CD4-positive, alpha-beta memory T cell (primary cell): Measurements from ENCODE around the gene DLGAP1. TPM values are rescaled to one million over a fixed set of nuclear protein-coding genes. Genes with fewer than 3 reads are reported as not detected.

Experiments
- CTCF ChIA-PET: fragments of 350-600 bp; sonication (Branson Sonifier 250); formaldehyde crosslinking; loops from one replicate; lab custom pipeline; 2021; ENCODE audit warnings: inconsistent platforms; ENCODE audit not compliant: partially characterized antibody; lab: Charles Lee
- POLR2A ChIA-PET: fragments of 350-600 bp; sonication (Branson Sonifier 250); formaldehyde crosslinking; loops from one replicate; lab custom pipeline; 2021; ENCODE audit not compliant: partially characterized antibody; lab: Charles Lee
- DNase-seq, 5 donors: peaks; one replicate each; pipeline versions ENCODE4 v3.0.0 to v3.0.0-alpha.2; 2020 to 2022; ENCODE audit warnings: mixed read lengths in 1 of 5
- H3K27ac ChIP-seq: one replicate; pipeline ENCODE4 v1.7.0; 2013; ENCODE audit warnings: low read depth, low read length
- H3K27me3 ChIP-seq: 2 replicates; pipeline ENCODE4 v1.7.0; 2013; ENCODE audit warnings: mild to moderate bottlenecking, low read length, moderate library complexity; ENCODE audit not compliant: insufficient read depth
- H3K36me3 ChIP-seq: 2 replicates; pipeline ENCODE4 v1.7.0; 2013; ENCODE audit warnings: mild to moderate bottlenecking, low read length, moderate library complexity; ENCODE audit not compliant: insufficient read depth
- H3K4me1 ChIP-seq: 2 replicates; pipeline ENCODE4 v1.7.0; 2013; ENCODE audit warnings: mild to moderate bottlenecking, low read length, moderate library complexity; ENCODE audit not compliant: insufficient read depth
- H3K4me3 ChIP-seq, 2 donors: one replicate each; pipeline ENCODE4 v1.7.0; 2013; ENCODE audit warnings: low read length in 2 of 2, mild to moderate bottlenecking in 1 of 2
- H3K9me3 ChIP-seq, 2 donors: one replicate each; pipeline ENCODE4 v1.7.0; 2013; ENCODE audit warnings: low read length in 2 of 2, control low read depth in 1 of 2; ENCODE audit not compliant: control insufficient read depth in 1 of 2
- H3K27ac Mint-ChIP-seq, 7 donors: one replicate each; pipeline ENCODE4 v1.8.0; 2020 to 2021; ENCODE audit warnings: mixed read lengths in 7 of 7, mild to moderate bottlenecking in 6 of 7, inconsistent platforms in 3 of 7, moderate library complexity in 3 of 7
- H3K27me3 Mint-ChIP-seq, 2 donors: one replicate each; pipeline ENCODE4 v1.8.0; 2020 to 2021; ENCODE audit warnings: mixed read lengths in 2 of 2
- H3K36me3 Mint-ChIP-seq, 2 donors: one replicate each; pipeline ENCODE4 v1.8.0; 2020 to 2021; ENCODE audit warnings: mixed read lengths in 2 of 2, inconsistent platforms in 1 of 2, mild to moderate bottlenecking in 1 of 2
- H3K4me1 Mint-ChIP-seq, 4 donors: one replicate each; pipeline ENCODE4 v1.8.0; 2020 to 2021; ENCODE audit warnings: mixed read lengths in 4 of 4, mild to moderate bottlenecking in 1 of 4
- H3K4me3 Mint-ChIP-seq, 8 donors: one replicate each; pipeline ENCODE4 v1.8.0; 2020 to 2021; ENCODE audit warnings: mixed read lengths in 8 of 8, mild to moderate bottlenecking in 7 of 8, moderate library complexity in 6 of 8, inconsistent platforms in 3 of 8
- H3K9me3 Mint-ChIP-seq, 8 donors: one replicate each; pipeline ENCODE4 v1.8.0; 2020 to 2021; ENCODE audit warnings: mixed read lengths in 8 of 8, mild to moderate bottlenecking in 5 of 8, inconsistent platforms in 3 of 8, moderate library complexity in 1 of 8
- intact Hi-C: fragments of 100-400 bp; cut with micrococcal nuclease; formaldehyde crosslinking; loops from one replicate; pipeline ENCODE4 v1.15.1; 2023
- polyA plus RNA-seq, 2 donors: library from polyadenylated mRNA; unstranded; fragments of 300-500 nt; fragmentation: Illumina TruSeq; gene quantifications; one replicate each; pipeline ENCODE4 v1.2.3, GENCODE V29; 2021
- total RNA-seq, 2 experiments: library from RNA; stranded (reverse); gene quantifications; one replicate each; pipeline ENCODE4 v1.2.3, GENCODE V29; 2021

DLGAP1 gene
- total and polyA plus RNA-seq, 4 experiments from 2014 or later: 0.17 to 0.71 (median 0.45) TPM

- H3K36me3 ChIP-seq: no peaks in the 10 kb centered on the region
- H3K36me3 Mint-ChIP-seq: no peaks in the 10 kb centered on the region
- ChIA-PET POLR2A (no interaction called here), CTCF (interaction anchor here (1.1 kb wide), 1 partner anchor 10 kb away, joined by 3 read pairs; no protein-coding TSS in a partner anchor)
- no peak for DNase-seq
- H3K27me3 Mint-ChIP-seq: peaks cover 0 to 3% of the 10 kb centered on the region in 2 donors
- H3K4me1 ChIP-seq: no peaks in the 10 kb centered on the region
- H3K4me3 Mint-ChIP-seq: peak overlapping the region in 4 of 8 donors; percentile 8 to 64 (median 45)
- H3K27ac ChIP-seq: no peak overlapping the region
- H3K4me3 ChIP-seq: no peak overlapping the region
- no peaks in the 10 kb centered on the region for H3K9me3 ChIP-seq
- peak overlapping the region in 2 of 7 donors; percentile 5 to 32 for H3K27ac Mint-ChIP-seq
- peaks cover 0 to 4% (median 0%) of the 10 kb centered on the region in 8 donors for H3K9me3 Mint-ChIP-seq
- no peaks in the 10 kb centered on the region for H3K27me3 ChIP-seq
- intact Hi-C loops: loop anchor here (10.0 kb wide), 1 partner anchor 1344 kb away; no protein-coding TSS in a partner anchor
- H3K4me1 Mint-ChIP-seq: peaks cover 0 to 8% (median 5%) of the 10 kb centered on the region in 4 donors
Measured at GRCh38 chr18:4101009-4101408, 354.1 kb downstream of the DLGAP1 start.

DNA sequence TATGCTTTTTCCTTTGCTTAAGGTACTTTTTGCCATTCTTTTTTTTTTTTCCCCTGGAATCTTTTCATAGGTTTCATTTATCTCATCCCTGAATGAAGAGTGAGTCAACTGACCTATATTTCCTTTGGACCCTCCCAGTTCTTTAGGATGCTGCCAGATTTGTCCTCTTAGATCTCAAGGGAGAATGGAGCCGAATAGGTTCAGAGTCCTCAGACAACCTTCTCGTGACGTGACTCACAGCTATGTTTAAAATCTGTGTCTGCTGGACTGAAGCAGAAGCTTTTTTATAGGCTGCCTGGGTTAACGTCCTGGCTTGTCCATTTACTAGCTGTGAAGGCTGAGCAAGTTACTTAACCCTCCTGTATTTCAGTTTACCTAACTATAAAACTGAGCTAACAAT lies 358.6 kb downstream of the DLGAP1 start:
- POLR2A ChIA-PET: no interaction called here
- H3K4me3 Mint-ChIP-seq: no peak overlapping the region
- CTCF ChIA-PET: interaction anchor here (0.6 to 2.9 kb wide), 3 partner anchors 10 to 12 kb away, joined by 3 to 13 read pairs (median 5); no protein-coding TSS in a partner anchor
- Histone ChIP-seq H3K27ac (no peak overlapping the region), H3K4me3 (no peak overlapping the region), H3K27me3 (no peaks in the 10 kb centered on the region), H3K9me3 (no peaks in the 10 kb centered on the region), H3K4me1 (no peaks in the 10 kb centered on the region), H3K36me3 (no peaks in the 10 kb centered on the region)
- peaks cover 0 to 3% (median 0%) of the 10 kb centered on the region in 8 donors for H3K9me3 Mint-ChIP-seq
- H3K36me3 Mint-ChIP-seq: no peaks in the 10 kb centered on the region
- intact Hi-C loops: no loop called here
- H3K4me1 Mint-ChIP-seq: peaks cover 0 to 8% (median 5%) of the 10 kb centered on the region in 4 donors
- peaks cover 2 to 3% of the 10 kb centered on the region in 2 donors for H3K27me3 Mint-ChIP-seq
- H3K27ac Mint-ChIP-seq: no peak overlapping the region
- no peak for DNase-seq

GRCh38 chr18:4093676-4094075 lies 361.4 kb downstream of the DLGAP1 start:
- Histone ChIP-seq H3K27me3 (no peaks in the 10 kb centered on the region), H3K9me3 (no peaks in the 10 kb centered on the region), H3K27ac (no peak overlapping the region), H3K36me3 (no peaks in the 10 kb centered on the region), H3K4me1 (no peaks in the 10 kb centered on the region), H3K4me3 (no peak overlapping the region)
- Mint-ChIP-seq H3K4me1 (no peaks in the 10 kb centered on the region), H3K9me3 (peaks cover 0 to 7% (median 0%) of the 10 kb centered on the region in 8 donors), H3K27ac (no peak overlapping the region), H3K36me3 (no peaks in the 10 kb centered on the region), H3K27me3 (peaks cover 2 to 3% of the 10 kb centered on the region in 2 donors), H3K4me3 (no peak overlapping the region)
- no peak for DNase-seq
- ChIA-PET CTCF (interaction anchor here (1.9 kb wide), 1 partner anchor 13 kb away, joined by 11 read pairs; no protein-coding TSS in a partner anchor), POLR2A (no interaction called here)
- intact Hi-C loops: no loop called here

DNA sequence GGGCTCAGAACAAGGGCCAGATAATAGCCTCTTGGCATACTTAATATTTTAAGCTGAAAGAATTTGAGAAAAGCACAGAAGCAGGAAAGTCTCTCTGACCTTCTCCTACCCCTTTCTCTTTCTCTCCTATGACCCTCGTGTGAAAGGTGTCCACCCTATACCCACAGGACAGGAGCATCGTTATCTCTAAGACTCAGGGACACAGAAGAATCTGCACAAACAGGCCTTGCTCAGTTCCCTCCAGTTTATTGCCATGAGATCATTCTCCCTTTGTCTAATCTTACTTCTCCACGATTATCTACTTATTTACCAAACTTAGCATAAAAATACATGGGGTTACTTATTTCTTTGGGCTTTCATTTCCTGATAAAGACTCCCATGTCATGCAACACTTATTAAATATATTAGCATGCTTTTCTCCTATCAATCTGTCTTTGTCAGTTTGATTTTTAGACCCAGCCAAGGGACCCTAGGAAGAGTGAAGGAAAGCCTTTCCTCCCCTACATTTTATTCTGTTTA lies 370.7 kb downstream of the DLGAP1 start:
- peaks cover 0 to 4% of the 10 kb centered on the region in 2 donors for H3K36me3 Mint-ChIP-seq
- no peak for DNase-seq
- no peaks in the 10 kb centered on the region for H3K27me3 ChIP-seq
- intact Hi-C loops: no loop called here
- no peaks in the 10 kb centered on the region for H3K9me3 ChIP-seq
- ChIA-PET POLR2A (no interaction called here), CTCF (no interaction called here)
- H3K27ac ChIP-seq: no peak overlapping the region
- H3K27me3 Mint-ChIP-seq: peaks cover 0 to 2% of the 10 kb centered on the region in 2 donors
- peaks cover 0 to 9% (median 4%) of the 10 kb centered on the region in 8 donors for H3K9me3 Mint-ChIP-seq
- H3K4me1 Mint-ChIP-seq: no peaks in the 10 kb centered on the region
- H3K4me3 ChIP-seq: no peak overlapping the region
- no peak overlapping the region for H3K4me3 Mint-ChIP-seq
- no peaks in the 10 kb centered on the region for H3K4me1 ChIP-seq
- no peaks in the 10 kb centered on the region for H3K36me3 ChIP-seq
- H3K27ac Mint-ChIP-seq: no peak overlapping the region

DNA sequence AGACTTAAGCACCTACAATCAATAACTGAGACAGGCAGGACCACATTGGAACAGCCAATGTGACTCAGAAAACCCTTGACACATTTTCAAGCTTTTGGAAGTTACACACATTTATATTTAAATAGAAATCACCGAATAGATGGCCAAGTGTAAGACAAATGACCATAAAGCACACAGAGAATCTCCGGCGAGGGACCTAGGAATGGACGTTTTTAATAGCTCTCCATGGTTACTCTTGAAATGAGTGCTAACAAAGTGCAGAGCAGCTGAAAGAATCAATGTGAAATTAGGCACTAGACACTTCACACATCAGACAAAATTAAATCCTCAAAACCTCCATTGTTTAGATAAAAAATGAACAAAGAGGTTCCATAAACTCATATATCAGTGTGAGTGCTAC lies 376.9 kb downstream of the DLGAP1 start:
- ChIA-PET POLR2A (no interaction called here), CTCF (interaction anchor here (1.9 kb wide), 1 partner anchor 10 kb away, joined by 6 read pairs; no protein-coding TSS in a partner anchor)
- H3K4me1 ChIP-seq: no peaks in the 10 kb centered on the region
- Mint-ChIP-seq H3K27ac (no peak overlapping the region), H3K4me1 (no peaks in the 10 kb centered on the region), H3K27me3 (peaks cover 0 to 7% of the 10 kb centered on the region in 2 donors), H3K4me3 (no peak overlapping the region), H3K9me3 (no peaks in the 10 kb centered on the region), H3K36me3 (no peaks in the 10 kb centered on the region)
- H3K27ac ChIP-seq: no peak overlapping the region
- no peaks in the 10 kb centered on the region for H3K9me3 ChIP-seq
- no peaks in the 10 kb centered on the region for H3K27me3 ChIP-seq
- intact Hi-C loops: no loop called here
- DNase-seq: no peak
- H3K36me3 ChIP-seq: no peaks in the 10 kb centered on the region
- H3K4me3 ChIP-seq: no peak overlapping the region

- POLR2A ChIA-PET: no interaction called here
- CTCF ChIA-PET: interaction anchor here (1.9 kb wide), 1 partner anchor 9 kb away, joined by 6 read pairs; no protein-coding TSS in a partner anchor
Measured at GRCh38 chr18:4077721-4078120, 377.4 kb downstream of the DLGAP1 start.

GRCh38 chr18:4077204-4077603 lies 377.9 kb downstream of the DLGAP1 start:
- Histone ChIP-seq H3K9me3 (no peaks in the 10 kb centered on the region), H3K27ac (no peak overlapping the region), H3K4me1 (no peaks in the 10 kb centered on the region), H3K27me3 (no peaks in the 10 kb centered on the region), H3K36me3 (no peaks in the 10 kb centered on the region), H3K4me3 (no peak overlapping the region)
- Mint-ChIP-seq H3K4me3 (no peak overlapping the region), H3K27me3 (peaks cover 0 to 7% of the 10 kb centered on the region in 2 donors), H3K36me3 (no peaks in the 10 kb centered on the region), H3K4me1 (no peaks in the 10 kb centered on the region), H3K9me3 (no peaks in the 10 kb centered on the region), H3K27ac (no peak overlapping the region)
- CTCF ChIA-PET: interaction anchor here (1.9 kb wide), 1 partner anchor 9 kb away, joined by 6 read pairs; no protein-coding TSS in a partner anchor
- POLR2A ChIA-PET: no interaction called here
- intact Hi-C loops: no loop called here
- no peak for DNase-seq

More at GRCh38 chr18:4077721-4078120, 377.4 kb downstream of the DLGAP1 start:
- Mint-ChIP-seq H3K36me3 (no peaks in the 10 kb centered on the region), H3K4me3 (no peak overlapping the region), H3K4me1 (no peaks in the 10 kb centered on the region), H3K27ac (no peak overlapping the region), H3K9me3 (no peaks in the 10 kb centered on the region), H3K27me3 (peaks cover 0 to 7% of the 10 kb centered on the region in 2 donors)
- H3K9me3 ChIP-seq: no peaks in the 10 kb centered on the region
- H3K27me3 ChIP-seq: no peaks in the 10 kb centered on the region
- intact Hi-C loops: no loop called here
- H3K4me1 ChIP-seq: no peaks in the 10 kb centered on the region
- H3K4me3 ChIP-seq: no peak overlapping the region
- no peak for DNase-seq
- no peaks in the 10 kb centered on the region for H3K36me3 ChIP-seq
- H3K27ac ChIP-seq: no peak overlapping the region
